Adipocyte (in vitro differentiated cells): ENCODE measurements around the gene FOXN3.
A peak's percentile ranks its signal among the peaks of the same experiment; 100 is the strongest.

Experiments used
- DNase-seq: peaks from one replicate; pipeline ENCODE4 v3.0.0-alpha.2; 2015; ENCODE audit warnings: low read depth
- H3K27me3 ChIP-seq: replicated peaks from 2 replicates; pipeline ENCODE4 v1.7.0; 2013; ENCODE audit warnings: mild to moderate bottlenecking, low read length, moderate library complexity; ENCODE audit not compliant: control insufficient read depth, insufficient read depth
- H3K36me3 ChIP-seq: 2 replicates; pipeline ENCODE4 v1.7.0; 2013; ENCODE audit warnings: low read length, mild to moderate bottlenecking, moderate library complexity; ENCODE audit not compliant: control insufficient read depth, insufficient read depth, severe bottlenecking
- H3K4me1 ChIP-seq: 2 replicates; pipeline ENCODE4 v1.7.0; 2013; ENCODE audit warnings: mild to moderate bottlenecking, low read length, moderate library complexity; ENCODE audit not compliant: control insufficient read depth, insufficient read depth
- H3K4me3 ChIP-seq: 2 replicates; pipeline ENCODE4 v1.7.0; 2013; ENCODE audit warnings: mild to moderate bottlenecking, low read length, moderate library complexity
- H3K9ac ChIP-seq: 2 replicates; pipeline ENCODE4 v1.7.0; 2013; ENCODE audit warnings: mild to moderate bottlenecking, low read length, moderate library complexity
- H3K9me3 ChIP-seq: 2 replicates; pipeline ENCODE4 v1.7.0; 2013; ENCODE audit warnings: mild to moderate bottlenecking, low read length, moderate library complexity; ENCODE audit not compliant: control insufficient read depth

The FOXN3 gene

GRCh38 chr14:89445273-89445973, 28.4 kb upstream of the FOXN3 start:
- Histone ChIP-seq H3K9me3 (no peaks in the 10 kb centered on the region), H3K4me1 (peaks cover 20% of the 10 kb centered on the region), H3K9ac (no peak overlapping the region), H3K27me3 (no peaks in the 10 kb centered on the region), H3K4me3 (no peak overlapping the region), H3K36me3 (no peaks in the 10 kb centered on the region)
- no peak for DNase-seq

DNA sequence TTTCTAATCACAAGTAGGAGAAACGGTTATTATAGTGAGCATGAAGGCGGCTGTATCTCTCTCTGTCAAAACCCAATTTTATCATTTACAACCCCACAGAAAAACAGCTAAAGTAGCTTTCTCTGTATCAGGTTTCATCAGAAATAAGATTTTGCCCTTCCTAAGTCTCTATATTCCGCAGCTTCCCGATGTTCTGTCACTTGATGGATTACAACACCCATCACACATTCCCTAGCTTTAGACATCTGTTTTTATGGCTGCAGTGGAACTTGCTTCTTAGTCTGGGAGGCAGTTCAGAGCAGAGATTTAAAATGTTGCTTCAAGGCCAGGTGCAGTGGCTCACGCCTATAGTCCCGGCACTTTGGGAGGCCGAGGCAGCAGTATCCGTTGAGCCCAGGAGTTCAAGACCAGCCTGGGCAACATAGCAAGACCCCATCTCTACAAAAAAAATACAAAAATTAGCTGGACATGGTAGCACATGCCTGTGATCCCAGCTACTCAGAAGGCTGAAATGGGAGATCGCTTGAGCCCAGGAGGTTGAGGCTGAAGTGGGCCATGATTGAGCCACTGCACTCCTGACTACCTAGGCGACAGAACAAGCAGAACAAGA, 27.6 kb upstream of the FOXN3 start:
- H3K36me3 ChIP-seq, result no peaks in the 10 kb centered on the region
- H3K27me3 ChIP-seq, result no peaks in the 10 kb centered on the region
- no peak overlapping the region for H3K9ac ChIP-seq
- H3K4me3 ChIP-seq, result no peak overlapping the region
- peak; percentile 14 for DNase-seq
- peaks cover 20% of the 10 kb centered on the region for H3K4me1 ChIP-seq
- H3K9me3 ChIP-seq, result no peaks in the 10 kb centered on the region

DNA sequence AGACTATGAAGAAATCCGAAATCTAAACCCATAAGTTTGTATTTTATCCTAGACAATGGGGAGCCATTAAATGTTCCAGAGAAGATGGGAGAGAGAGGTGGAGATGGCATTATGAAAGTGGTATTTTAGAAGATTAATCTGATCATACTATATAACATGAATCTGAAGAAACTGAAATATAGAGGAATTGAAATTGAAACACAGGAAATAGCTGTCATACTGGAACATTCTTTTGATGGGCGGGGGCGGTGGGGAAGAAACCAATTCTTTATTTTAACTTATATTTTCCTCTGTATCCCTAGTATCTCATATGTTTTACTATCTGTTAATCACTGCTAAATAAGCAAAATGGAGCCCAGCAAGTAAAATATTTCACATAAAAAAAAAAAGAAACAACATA, 27.0 kb upstream of the FOXN3 start:
- H3K36me3 ChIP-seq, result no peaks in the 10 kb centered on the region
- no peak overlapping the region for H3K9ac ChIP-seq
- H3K9me3 ChIP-seq, result no peaks in the 10 kb centered on the region
- no peaks in the 10 kb centered on the region for H3K27me3 ChIP-seq
- peaks cover 20% of the 10 kb centered on the region for H3K4me1 ChIP-seq
- peak; percentile 27 for DNase-seq
- no peak overlapping the region for H3K4me3 ChIP-seq

DNA sequence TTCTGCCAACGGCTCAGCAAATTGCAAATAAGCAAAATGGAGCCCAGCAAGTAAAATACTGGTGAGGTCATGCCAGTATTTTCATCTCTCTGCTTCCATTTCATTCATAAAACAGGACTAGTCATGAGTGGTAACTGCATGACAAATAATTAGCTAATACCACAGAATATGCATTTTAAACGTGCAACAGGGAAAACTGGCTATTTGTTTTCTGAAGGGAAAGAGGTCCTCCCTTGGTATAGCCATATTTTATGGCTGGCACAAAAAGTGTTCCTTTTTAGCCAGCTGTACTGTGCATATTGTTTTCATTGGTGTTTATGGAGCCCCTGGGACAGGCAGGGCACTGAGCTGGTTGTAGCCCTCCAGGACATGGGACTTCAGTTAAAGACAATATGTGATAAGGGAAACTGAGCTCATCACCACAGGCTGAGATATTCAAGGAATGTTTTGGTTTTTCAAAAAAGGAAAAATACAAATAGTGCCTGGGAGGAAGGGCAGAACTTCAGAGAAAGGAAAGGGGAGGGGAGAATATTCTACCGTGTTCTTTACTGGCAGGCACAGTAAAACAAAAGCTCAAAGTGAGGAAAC, 26.1 kb upstream of the FOXN3 start:
- Histone ChIP-seq H3K9me3 (no peaks in the 10 kb centered on the region), H3K36me3 (no peaks in the 10 kb centered on the region), H3K4me1 (peaks cover 20% of the 10 kb centered on the region), H3K27me3 (no peaks in the 10 kb centered on the region), H3K4me3 (no peak overlapping the region), H3K9ac (no peak overlapping the region)
- DNase-seq, result peak; percentile 22

DNA sequence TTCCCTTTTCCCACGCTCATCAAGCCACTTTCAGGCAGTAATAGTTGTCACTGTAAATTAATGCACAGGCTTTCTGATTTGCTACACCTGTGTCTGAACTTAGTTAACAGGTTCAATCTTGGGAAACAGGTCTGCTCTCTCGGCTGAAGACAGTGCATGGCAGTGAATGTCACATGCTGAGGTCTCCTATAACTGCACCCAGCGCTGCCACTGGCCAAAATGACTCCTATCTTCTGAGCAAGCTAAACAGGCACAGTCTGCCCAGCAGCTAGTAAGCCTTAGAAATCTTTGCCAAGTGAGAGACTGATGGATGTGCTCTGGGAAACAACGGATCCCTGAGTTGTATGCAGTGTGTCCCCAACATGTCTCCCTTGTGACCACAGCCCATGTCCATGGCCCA, 25.2 kb upstream of the FOXN3 start:
- Histone ChIP-seq H3K9me3 (no peaks in the 10 kb centered on the region), H3K4me3 (no peak overlapping the region), H3K9ac (no peak overlapping the region), H3K4me1 (peaks cover 20% of the 10 kb centered on the region), H3K27me3 (no peaks in the 10 kb centered on the region), H3K36me3 (no peaks in the 10 kb centered on the region)
- no peak for DNase-seq

- H3K36me3 ChIP-seq, result no peaks in the 10 kb centered on the region
- H3K27me3 ChIP-seq, result no peaks in the 10 kb centered on the region
- H3K9ac ChIP-seq, result no peak overlapping the region
- H3K4me3 ChIP-seq, result no peak overlapping the region
- no peaks in the 10 kb centered on the region for H3K9me3 ChIP-seq
- no peak for DNase-seq
- H3K4me1 ChIP-seq, result peaks cover 20% of the 10 kb centered on the region
Observed at GRCh38 chr14:89440986-89441909, 24.2 kb upstream of the FOXN3 start.

DNA sequence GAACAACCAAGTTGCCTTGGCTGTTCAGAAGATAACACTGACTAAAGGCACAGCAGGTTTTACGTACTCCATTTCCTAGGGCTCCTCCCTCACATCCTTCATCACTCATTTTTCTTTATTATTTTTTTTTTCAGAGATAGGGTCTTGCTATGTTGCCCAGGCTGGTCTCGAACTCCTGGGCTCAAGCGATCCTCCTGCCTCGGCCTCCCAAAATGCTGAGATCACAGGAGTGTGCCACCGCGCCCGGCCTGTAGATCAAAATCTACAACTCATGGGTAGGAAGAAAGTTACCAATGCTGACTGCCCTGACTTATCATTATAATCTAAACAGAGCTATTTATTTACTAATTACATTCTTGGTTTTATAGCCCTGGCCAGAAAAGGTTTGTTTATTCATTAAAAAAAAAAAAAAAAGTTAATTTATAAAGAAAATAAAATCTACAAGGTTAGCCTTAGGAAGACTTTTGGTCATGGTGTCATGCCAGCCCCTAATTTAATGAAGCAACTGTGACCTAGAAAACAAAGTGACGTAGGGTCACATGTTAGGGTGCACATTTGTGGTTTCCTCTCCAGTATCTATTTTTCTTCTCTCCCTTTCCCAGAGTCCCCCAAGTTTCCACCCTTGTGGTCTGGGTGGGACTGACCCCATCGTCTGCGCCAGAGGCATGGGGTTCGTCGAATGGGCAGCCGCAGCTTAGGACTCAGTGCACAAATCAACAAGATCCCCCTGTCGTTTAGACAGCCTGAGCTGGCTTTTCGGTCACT, 19.0 kb upstream of the FOXN3 start:
- no peak for DNase-seq
- Histone ChIP-seq H3K9ac (no peak overlapping the region), H3K4me1 (peaks cover 2% of the 10 kb centered on the region), H3K9me3 (no peaks in the 10 kb centered on the region), H3K36me3 (no peaks in the 10 kb centered on the region), H3K4me3 (no peak overlapping the region), H3K27me3 (no peaks in the 10 kb centered on the region)

DNA sequence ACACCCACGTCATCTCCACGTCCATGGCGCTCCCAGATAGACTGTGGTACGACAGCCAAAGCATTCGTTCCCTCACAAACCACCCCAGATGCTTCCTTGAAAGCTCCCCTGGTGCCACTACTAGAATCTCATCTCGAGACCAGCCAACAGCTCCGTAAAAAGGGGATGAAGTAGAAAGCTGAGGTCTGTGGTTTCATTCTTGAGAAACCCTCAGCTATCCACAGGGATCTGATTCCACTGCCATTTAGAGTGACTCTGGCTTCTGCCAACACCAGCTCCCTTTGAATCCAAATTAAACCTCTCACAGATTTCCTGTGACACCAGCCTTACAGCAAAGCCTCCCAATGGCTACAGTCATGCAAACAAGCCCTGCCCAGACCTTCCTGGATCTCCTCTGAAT, 18.5 kb upstream of the FOXN3 start:
- Histone ChIP-seq H3K4me1 (peaks cover 8% of the 10 kb centered on the region), H3K4me3 (no peak overlapping the region), H3K36me3 (no peaks in the 10 kb centered on the region), H3K9me3 (no peaks in the 10 kb centered on the region), H3K27me3 (no peaks in the 10 kb centered on the region), H3K9ac (no peak overlapping the region)
- no peak for DNase-seq

DNA sequence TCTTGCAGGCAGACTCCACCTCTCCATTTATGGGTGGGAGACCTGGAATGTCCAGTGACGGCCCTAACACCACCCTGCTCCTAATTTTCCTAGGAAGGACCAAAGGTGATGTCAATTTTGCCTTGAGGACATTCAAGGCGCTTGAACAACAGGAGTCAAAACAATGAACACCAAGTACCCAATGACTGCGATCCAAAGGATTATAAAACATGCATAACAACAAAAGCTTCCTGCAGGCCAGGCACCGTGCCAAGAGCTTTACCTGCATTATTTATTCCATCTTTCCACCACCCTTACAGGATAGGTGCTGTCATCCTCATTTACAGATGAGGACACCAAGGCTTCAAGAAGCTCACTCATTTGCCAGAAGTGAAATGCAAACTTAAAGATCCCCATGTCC, 15.2 kb upstream of the FOXN3 start:
- no peaks in the 10 kb centered on the region for H3K27me3 ChIP-seq
- no peak overlapping the region for H3K9ac ChIP-seq
- H3K4me3 ChIP-seq, result no peak overlapping the region
- H3K4me1 ChIP-seq, result peaks cover 40% of the 10 kb centered on the region
- DNase-seq, result no peak
- H3K36me3 ChIP-seq, result no peaks in the 10 kb centered on the region
- H3K9me3 ChIP-seq, result no peaks in the 10 kb centered on the region

- DNase-seq, result peak; percentile 71
- Histone ChIP-seq H3K27me3 (no peaks in the 10 kb centered on the region), H3K4me3 (peak overlapping the region; percentile 73), H3K9me3 (no peaks in the 10 kb centered on the region), H3K4me1 (peaks cover 54% of the 10 kb centered on the region), H3K9ac (peak overlapping the region; percentile 68), H3K36me3 (no peaks in the 10 kb centered on the region)
Observed at GRCh38 chr14:89430391-89431236, 13.6 kb upstream of the FOXN3 start.
